ENCODE results near the gene DAB2. TPM values are rescaled to one million over a fixed set of nuclear protein-coding genes. Genes with fewer than 3 reads are reported as not detected.

Gene DAB2
- total RNA-seq, 1 experiment from 2014 or later, result 5.5 TPM

GRCh38 chr5:39369123-39369815 is 55.5 kb downstream of the DAB2 start:
- intact Hi-C loops (cut with micrococcal nuclease), result no loop called here
- H3K9ac ChIP-seq (ENCODE audit: low read length), result no peak overlapping the region

More at GRCh38 chr5:39369123-39369815, 55.5 kb downstream of the DAB2 start:
- RAD21 ChIA-PET (ENCODE audit: low non-redundant PET in 1 of 2, low total read pairs in 2 of 2, uncharacterized antibody in 2 of 2, unreplicated experiment in 2 of 2), result no interaction called here
- no peak for TF ChIP-seq REST (IDR thresholded peaks at IDR 0.05; ENCODE audit: low read depth)
- TF ChIP-seq, protein P1, sequence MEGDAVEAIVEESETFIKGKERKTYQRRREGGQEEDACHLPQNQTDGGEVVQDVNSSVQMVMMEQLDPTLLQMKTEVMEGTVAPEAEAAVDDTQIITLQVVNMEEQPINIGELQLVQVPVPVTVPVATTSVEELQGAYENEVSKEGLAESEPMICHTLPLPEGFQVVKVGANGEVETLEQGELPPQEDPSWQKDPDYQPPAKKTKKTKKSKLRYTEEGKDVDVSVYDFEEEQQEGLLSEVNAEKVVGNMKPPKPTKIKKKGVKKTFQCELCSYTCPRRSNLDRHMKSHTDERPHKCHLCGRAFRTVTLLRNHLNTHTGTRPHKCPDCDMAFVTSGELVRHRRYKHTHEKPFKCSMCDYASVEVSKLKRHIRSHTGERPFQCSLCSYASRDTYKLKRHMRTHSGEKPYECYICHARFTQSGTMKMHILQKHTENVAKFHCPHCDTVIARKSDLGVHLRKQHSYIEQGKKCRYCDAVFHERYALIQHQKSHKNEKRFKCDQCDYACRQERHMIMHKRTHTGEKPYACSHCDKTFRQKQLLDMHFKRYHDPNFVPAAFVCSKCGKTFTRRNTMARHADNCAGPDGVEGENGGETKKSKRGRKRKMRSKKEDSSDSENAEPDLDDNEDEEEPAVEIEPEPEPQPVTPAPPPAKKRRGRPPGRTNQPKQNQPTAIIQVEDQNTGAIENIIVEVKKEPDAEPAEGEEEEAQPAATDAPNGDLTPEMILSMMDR (IDR thresholded peaks at IDR 0.05 in 2 of 3, conservative IDR thresholded peaks at IDR 0.05 in 1 of 3; ENCODE audit: borderline replicate concordance in 1 of 3, insufficient read depth in 1 of 3, low read depth in 2 of 3, low read length in 2 of 3), result no peak
- no peak for TF ChIP-seq MAX (IDR thresholded peaks at IDR 0.05)
- no peak for TF ChIP-seq JUND (IDR thresholded peaks at IDR 0.05)
- TF ChIP-seq RAD21 (IDR thresholded peaks at IDR 0.05; ENCODE audit: low read depth), result no peak
- TF ChIP-seq CBX3 (IDR thresholded peaks at IDR 0.05; ENCODE audit: low read depth), result no peak
- TF ChIP-seq, protein P2, sequence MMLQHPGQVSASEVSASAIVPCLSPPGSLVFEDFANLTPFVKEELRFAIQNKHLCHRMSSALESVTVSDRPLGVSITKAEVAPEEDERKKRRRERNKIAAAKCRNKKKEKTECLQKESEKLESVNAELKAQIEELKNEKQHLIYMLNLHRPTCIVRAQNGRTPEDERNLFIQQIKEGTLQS (IDR thresholded peaks at IDR 0.05), result no peak
- TF ChIP-seq TCF7L2 (IDR thresholded peaks at IDR 0.05; ENCODE audit: borderline replicate concordance, extremely low read depth, insufficient read depth, insufficient read length), result no peak
- no peak for TF ChIP-seq ZBTB33 (IDR thresholded peaks at IDR 0.05; ENCODE audit: extremely low read depth, insufficient replicate concordance, low read length)
- TF ChIP-seq CEBPB (IDR thresholded peaks at IDR 0.05; ENCODE audit: low read depth), result no peak
- DNase-seq (ENCODE audit: low read depth, low spot score) (no peak), ATAC-seq (no peak)
- H4K20me1 ChIP-seq (ENCODE audit: insufficient read depth), result no peaks in the 10 kb centered on the region
- H3K4me3 ChIP-seq (replicated peaks in 1 of 2; ENCODE audit: low read depth in 1 of 2, low read length in 2 of 2), result no peak overlapping the region
- H3K36me3 ChIP-seq (ENCODE audit: control insufficient read depth in 1 of 2, insufficient read depth in 2 of 2, low read length in 2 of 2), result no peaks in the 10 kb centered on the region
- H3K9me2 ChIP-seq (ENCODE audit: insufficient read depth), result no peaks in the 10 kb centered on the region
- H3K79me2 ChIP-seq (ENCODE audit: insufficient read depth, low read length), result no peaks in the 10 kb centered on the region
- POLR2A ChIA-PET, result no interaction called here
- CTCF ChIA-PET, result interaction anchor here (1.5 kb wide), 1 partner anchor 10 kb away, joined by 7 read pairs; no protein-coding TSS in a partner anchor
- H3K9me3 ChIP-seq (ENCODE audit: control insufficient read depth in 1 of 2, insufficient read depth in 1 of 2, low read depth in 1 of 2, low read length in 2 of 2), result no peaks in the 10 kb centered on the region
- no TSS peak for BruUV-seq (replicated peaks)
- no peaks in the 10 kb centered on the region for H3K4me1 ChIP-seq (ENCODE audit: control insufficient read depth in 1 of 2, insufficient read depth in 2 of 2, low read length in 2 of 2)
- H2AFZ ChIP-seq (ENCODE audit: low read depth, low read length, poor library complexity, severe bottlenecking), result no peak overlapping the region
- H3K4me2 ChIP-seq (ENCODE audit: low read length), result no peak overlapping the region
- no peak overlapping the region for H3K27ac ChIP-seq (ENCODE audit: low read depth, low read length)
- no peaks in the 10 kb centered on the region for H3K27me3 ChIP-seq (ENCODE audit: insufficient read depth, low read length)

Measured in HCT116 (cell line).